Prostate gland (tissue), 2 donors: ENCODE results near the gene FAAP20. TPM values are rescaled to one million over a fixed set of nuclear protein-coding genes. Genes with fewer than 3 reads are reported as not detected.
A peak's percentile ranks its signal among the peaks of the same experiment; 100 is the strongest.

ENCODE experiments used
- DNase-seq: peaks from one replicate; pipeline ENCODE4 v3.0.0-alpha.2; 2019; ENCODE audit warnings: low spot score
- H3K27ac ChIP-seq, 2 donors: fragments of 200-600 bp; sonication (generic); 2 replicates each; pipeline ENCODE4 v1.5.1; 2017 to 2019
- H3K27me3 ChIP-seq: fragments of 200-600 bp; sonication (generic); replicated peaks from 2 replicates; pipeline ENCODE4 v1.5.1; 2019; ENCODE audit not compliant: insufficient read depth
- H3K36me3 ChIP-seq, 2 donors: fragments of 200-600 bp; sonication (generic); 1 replicate in 1 of 2; 2 replicates in 1 of 2; pipeline versions ENCODE4 v1.5.1 to v1.8.1; 2017 to 2019
- H3K4me1 ChIP-seq: fragments of 200-600 bp; sonication (generic); replicated peaks from 2 replicates; pipeline ENCODE4 v1.5.1; 2019
- H3K4me3 ChIP-seq, 2 donors: fragments of 200-600 bp; sonication (generic); 2 replicates each; pipeline ENCODE4 v1.5.1; 2017 to 2019
- H3K9me3 ChIP-seq: fragments of 200-600 bp; sonication (generic); 2 replicates; pipeline ENCODE4 v1.5.1; 2017
- POLR2A ChIP-seq: fragments of 450-650 bp; IDR thresholded peaks from one replicate; pipeline ENCODE4 v1.6.1; 2016; ENCODE audit warnings: antibody characterized with exemption, mild to moderate bottlenecking
- POLR2AphosphoS5 ChIP-seq: sonication (generic); formaldehyde crosslinking; IDR thresholded peaks from one replicate; pipeline ENCODE4 v1.6.1; 2017; ENCODE audit warnings: antibody characterized with exemption
- WGBS: methylation state at CpG from one replicate; pipeline ENCODE4 v1.1.5; 2018; 5-methylcytosine and 5-hydroxymethylcytosine counted together
- intact Hi-C: fragments of 100-400 bp; cut with DNase I; formaldehyde crosslinking; loops from one replicate; pipeline ENCODE4 v1.14.2; 2022
- total RNA-seq, 2 donors: library from RNA; depleted of rRNA; stranded (reverse); fragments of >200 nt; gene quantifications; one replicate each; pipeline ENCODE4 v1.1.0, GENCODE V29; 2016
- TF ChIP-seq, protein P1 (sequence below), 4 experiments: fragments of 200-600 bp in 2 of 4; fragments of 450-650 bp in 2 of 4; sonication (generic) in 2 of 4; IDR thresholded peaks; 1 replicate in 3 of 4; 2 replicates in 1 of 4; pipeline ENCODE4 v1.5.1; 2016 to 2019; ENCODE audit warnings: antibody characterized with exemption in 4 of 4, mild to moderate bottlenecking in 2 of 4, moderate library complexity in 2 of 4

Gene FAAP20
- total RNA-seq, 2 donors from 2014 or later = 55.9 to 70.4 TPM

DNA sequence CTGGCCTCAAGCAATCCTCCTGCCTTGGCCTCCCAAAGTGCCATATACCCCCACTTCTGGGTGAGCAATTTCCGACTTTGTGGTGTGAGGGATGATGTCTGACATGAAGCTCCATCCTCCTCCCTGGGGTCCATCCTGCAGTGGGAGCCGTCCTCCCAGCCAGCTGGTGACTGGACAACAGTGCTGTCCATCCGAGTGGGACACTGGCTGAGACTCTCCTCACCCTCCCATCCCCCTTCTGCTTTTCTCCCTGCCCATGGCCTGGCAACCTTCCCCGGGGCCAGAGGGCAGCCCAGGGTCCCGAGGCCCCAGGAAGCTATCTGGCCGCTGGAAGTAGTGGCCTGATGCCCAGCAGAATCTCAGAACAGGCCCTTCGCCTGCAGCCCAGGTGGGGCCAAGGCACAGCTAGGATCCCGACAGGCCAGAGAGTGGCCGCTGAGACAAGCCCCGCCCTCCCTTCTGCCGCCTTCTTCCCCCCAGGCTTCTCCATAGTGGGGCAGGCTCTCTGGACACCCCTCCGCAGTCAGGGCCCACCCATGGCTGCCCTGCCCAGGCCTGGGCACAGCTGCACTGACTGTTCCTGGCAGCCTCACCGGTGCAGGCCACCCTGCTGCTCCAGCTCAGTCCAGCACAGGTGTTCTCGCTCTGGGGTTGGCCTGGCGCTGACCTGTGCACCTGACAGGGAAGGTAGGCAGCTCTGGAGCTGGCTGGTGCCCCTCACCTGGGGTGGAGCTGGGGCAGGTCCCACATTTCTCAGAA is 8.4 kb upstream of the FAAP20 start:
- 87% methylated on average over 15 of the region's 15 CpGs for WGBS
- TF ChIP-seq POLR2AphosphoS5 = no peak
- Histone ChIP-seq H3K27ac (no peak overlapping the region), H3K9me3 (no peaks in the 10 kb centered on the region), H3K36me3 (no peaks in the 10 kb centered on the region), H3K4me3 (no peak overlapping the region), H3K27me3 (no peaks in the 10 kb centered on the region), H3K4me1 (peaks cover 10% of the 10 kb centered on the region)
- no peak for DNase-seq
- intact Hi-C loops = no loop called here

DNA sequence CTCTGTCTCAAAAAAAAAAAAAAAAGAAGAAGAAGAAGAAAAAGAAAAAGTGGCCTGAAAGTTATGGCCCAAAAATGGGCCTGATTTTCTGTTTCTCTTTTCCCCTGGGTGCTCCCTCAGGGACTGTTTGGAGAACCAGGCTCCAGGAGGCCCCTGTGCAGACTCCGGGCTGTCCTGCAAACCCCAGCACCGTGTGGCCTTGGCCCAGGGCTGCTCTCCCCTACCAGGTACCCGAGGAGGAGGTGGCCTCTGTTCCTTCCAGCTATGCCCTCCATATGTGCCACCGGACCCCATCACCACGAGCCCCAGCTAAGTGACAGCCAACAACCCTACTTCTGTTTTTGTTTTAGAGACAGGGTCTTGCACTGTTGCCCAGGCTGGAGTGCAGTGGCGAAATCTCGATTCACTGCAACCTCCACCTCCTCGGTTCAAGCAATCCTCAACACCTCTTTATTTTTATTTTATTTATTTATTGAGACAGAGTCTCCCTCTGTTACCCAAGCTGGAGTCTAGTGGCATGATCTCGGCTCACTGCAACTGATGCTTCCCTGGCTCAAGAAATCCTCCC is 7.5 kb upstream of the FAAP20 start:
- no peak for DNase-seq
- Histone ChIP-seq H3K9me3 (no peaks in the 10 kb centered on the region), H3K4me1 (peaks cover 4% of the 10 kb centered on the region), H3K36me3 (no peaks in the 10 kb centered on the region), H3K4me3 (no peak overlapping the region), H3K27ac (no peak overlapping the region), H3K27me3 (no peaks in the 10 kb centered on the region)
- intact Hi-C loops = no loop called here
- TF ChIP-seq POLR2AphosphoS5 (no peak), POLR2A (no peak)
- TF ChIP-seq, protein P1, sequence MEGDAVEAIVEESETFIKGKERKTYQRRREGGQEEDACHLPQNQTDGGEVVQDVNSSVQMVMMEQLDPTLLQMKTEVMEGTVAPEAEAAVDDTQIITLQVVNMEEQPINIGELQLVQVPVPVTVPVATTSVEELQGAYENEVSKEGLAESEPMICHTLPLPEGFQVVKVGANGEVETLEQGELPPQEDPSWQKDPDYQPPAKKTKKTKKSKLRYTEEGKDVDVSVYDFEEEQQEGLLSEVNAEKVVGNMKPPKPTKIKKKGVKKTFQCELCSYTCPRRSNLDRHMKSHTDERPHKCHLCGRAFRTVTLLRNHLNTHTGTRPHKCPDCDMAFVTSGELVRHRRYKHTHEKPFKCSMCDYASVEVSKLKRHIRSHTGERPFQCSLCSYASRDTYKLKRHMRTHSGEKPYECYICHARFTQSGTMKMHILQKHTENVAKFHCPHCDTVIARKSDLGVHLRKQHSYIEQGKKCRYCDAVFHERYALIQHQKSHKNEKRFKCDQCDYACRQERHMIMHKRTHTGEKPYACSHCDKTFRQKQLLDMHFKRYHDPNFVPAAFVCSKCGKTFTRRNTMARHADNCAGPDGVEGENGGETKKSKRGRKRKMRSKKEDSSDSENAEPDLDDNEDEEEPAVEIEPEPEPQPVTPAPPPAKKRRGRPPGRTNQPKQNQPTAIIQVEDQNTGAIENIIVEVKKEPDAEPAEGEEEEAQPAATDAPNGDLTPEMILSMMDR (IDR thresholded peaks at IDR 0.05) = no peak
- 89% methylated on average over 9 of the region's 9 CpGs for WGBS

DNA sequence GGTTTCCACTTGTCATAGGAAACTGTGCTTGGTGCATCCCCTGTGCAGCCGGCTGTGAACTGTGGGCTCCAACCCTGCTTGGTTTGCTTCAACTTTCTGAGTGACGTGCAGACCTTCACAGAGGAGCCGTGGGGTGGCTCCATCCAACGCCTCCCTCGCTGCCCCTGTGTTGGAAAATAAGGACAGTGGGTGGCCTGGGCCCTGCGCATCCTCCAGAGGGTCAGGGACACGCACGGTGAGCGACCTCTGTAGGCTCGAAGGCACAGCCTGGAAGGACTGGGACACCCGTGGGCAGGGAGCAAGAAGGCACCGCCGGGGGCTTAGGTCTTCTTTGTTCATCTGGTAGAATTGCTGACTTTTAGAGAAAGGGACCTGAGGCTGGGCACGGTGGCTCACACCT is 6.5 kb upstream of the FAAP20 start:
- Histone ChIP-seq H3K27ac (no peak overlapping the region), H3K4me1 (peaks cover 4% of the 10 kb centered on the region), H3K36me3 (no peaks in the 10 kb centered on the region), H3K9me3 (no peaks in the 10 kb centered on the region), H3K4me3 (no peak overlapping the region), H3K27me3 (no peaks in the 10 kb centered on the region)
- intact Hi-C loops = no loop called here
- no peak for DNase-seq
- 91% methylated on average over 13 of the region's 14 CpGs for WGBS
- TF ChIP-seq POLR2A (no peak), POLR2AphosphoS5 (no peak)
- TF ChIP-seq, protein P1 (IDR thresholded peaks at IDR 0.05) = no peak

DNA sequence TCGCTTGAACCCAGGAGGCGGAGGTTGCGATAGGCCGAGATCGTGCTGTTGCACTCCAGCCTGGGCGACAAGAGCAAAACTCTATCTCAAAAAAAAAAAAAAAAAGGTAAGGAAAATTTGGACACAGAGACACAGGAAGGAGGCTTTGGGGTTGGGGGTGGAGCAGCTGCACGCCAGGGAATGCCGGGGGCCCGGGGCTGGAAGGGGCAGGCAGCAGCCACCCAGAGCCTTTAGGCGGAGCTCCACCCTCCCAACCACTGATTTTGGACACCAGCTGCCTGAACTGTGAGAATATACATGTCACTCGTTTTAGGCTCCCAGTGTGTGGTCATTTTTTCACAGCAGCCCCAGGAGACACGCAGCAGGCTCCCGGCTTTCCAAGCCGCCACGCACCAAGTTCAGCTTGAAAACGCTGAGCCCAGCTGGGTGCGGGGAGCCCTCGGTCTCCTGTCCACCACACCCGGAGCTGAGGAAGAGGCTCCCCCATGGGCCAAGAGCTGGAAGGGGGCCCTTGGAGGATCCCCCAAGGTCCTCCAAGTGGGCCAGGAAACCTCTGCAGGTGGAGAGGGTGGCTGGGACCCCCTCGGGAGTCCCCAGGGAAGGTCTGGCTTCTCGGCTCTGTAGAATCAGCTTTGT is 5.9 kb upstream of the FAAP20 start:
- Histone ChIP-seq H3K27ac (no peak overlapping the region), H3K9me3 (no peaks in the 10 kb centered on the region), H3K36me3 (no peaks in the 10 kb centered on the region), H3K4me3 (no peak overlapping the region), H3K27me3 (no peaks in the 10 kb centered on the region), H3K4me1 (peaks cover 7% of the 10 kb centered on the region)
- intact Hi-C loops = no loop called here
- no peak for TF ChIP-seq POLR2AphosphoS5
- TF ChIP-seq, protein P1 (IDR thresholded peaks at IDR 0.05) = no peak
- TF ChIP-seq POLR2A = no peak
- no peak for DNase-seq
- 82% methylated on average over 21 of the region's 21 CpGs for WGBS

DNA sequence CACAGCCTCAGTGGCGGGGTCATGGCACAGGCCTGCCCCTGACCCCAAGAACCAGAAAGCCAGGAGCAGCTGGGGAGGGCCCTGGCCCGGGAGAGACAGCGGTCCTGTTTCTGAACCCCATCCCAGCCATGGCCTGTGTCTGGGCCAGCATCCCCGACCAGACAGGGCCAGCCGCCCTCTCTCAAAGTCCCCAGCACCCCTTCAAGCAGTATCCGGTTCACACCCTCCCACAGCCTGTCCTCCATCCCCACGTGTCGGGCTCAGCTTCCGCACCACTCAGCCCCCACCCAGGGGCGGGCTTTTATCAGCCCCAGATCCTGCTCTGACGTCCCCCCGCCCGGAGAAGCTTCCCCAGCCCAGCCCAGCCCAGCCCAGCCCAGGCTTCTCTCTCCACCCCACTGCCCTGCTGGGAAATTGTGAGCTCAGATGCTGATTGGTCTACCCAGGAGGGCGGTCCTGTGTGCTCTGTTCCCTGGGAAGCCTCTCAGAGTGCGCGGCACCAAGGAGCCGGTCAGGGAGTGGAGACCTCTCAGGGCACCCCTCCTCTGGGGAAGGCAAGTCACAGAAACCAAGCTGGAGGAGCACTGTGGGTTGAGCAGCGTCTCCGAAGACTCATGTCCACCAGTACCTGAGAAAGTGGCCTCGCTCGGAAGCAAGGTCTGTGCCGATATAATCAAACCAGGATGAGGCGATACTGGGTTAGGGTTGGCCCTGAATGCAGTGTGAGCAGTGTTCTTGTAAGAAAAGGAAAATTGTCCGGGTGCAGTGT is 4.7 kb upstream of the FAAP20 start:
- H3K4me3 ChIP-seq = peak overlapping the region; percentile 26 to 29

More for the DNA sequence above, 4.7 kb upstream of the FAAP20 start:
- no peaks in the 10 kb centered on the region for H3K36me3 ChIP-seq
- 10% methylated on average over 24 of the region's 24 CpGs for WGBS
- TF ChIP-seq, protein P1 (IDR thresholded peaks at IDR 0.05) = no peak
- TF ChIP-seq POLR2AphosphoS5 = peak; percentile 71
- peak; percentile 77 for TF ChIP-seq POLR2A
- H3K4me1 ChIP-seq = peaks cover 9% of the 10 kb centered on the region
- intact Hi-C loops = loop anchor here (1.0 to 10.0 kb wide), 4 partner anchors 113 to 386 kb away; partner anchors contain the start of genes PANK4 and PRXL2B
- peak overlapping the region; percentile 70 to 71 for H3K27ac ChIP-seq
- peak; percentile 87 for DNase-seq
- H3K9me3 ChIP-seq = no peaks in the 10 kb centered on the region
- no peaks in the 10 kb centered on the region for H3K27me3 ChIP-seq
